Left lung (tissue), 10 donors: ENCODE data around the gene FOXP4. TPM values are rescaled to one million over a fixed set of nuclear protein-coding genes. Genes with fewer than 3 reads are reported as not detected.
A peak's percentile ranks its signal among the peaks of the same experiment; 100 is the strongest.

Source experiments
- ATAC-seq: fragments of 200-7000 bp; cut with Tn5 transposase; one replicate; pipeline ENCODE4 v1.9.1; 2020; ENCODE audit warnings: moderate library complexity
- DNase-seq, 4 donors: peaks; one replicate each; pipeline ENCODE4 v3.0.0-alpha.2; 2013 to 2020
- H3K27ac ChIP-seq, 2 donors: fragments of 200-600 bp; sonication (generic) in 1 of 2; one replicate each; pipeline versions ENCODE4 v1.5.0 to v1.8.0; 2020 to 2021
- H3K27me3 ChIP-seq, 2 donors: fragments of 200-600 bp; sonication (generic) in 1 of 2; one replicate each; pipeline versions ENCODE4 v1.5.0 to v1.8.0; 2020 to 2021
- H3K36me3 ChIP-seq, 2 donors: fragments of 200-600 bp; sonication (generic) in 1 of 2; one replicate each; pipeline versions ENCODE4 v1.5.0 to v1.8.0; 2020 to 2021
- H3K4me1 ChIP-seq, 2 donors: fragments of 200-600 bp; one replicate each; pipeline ENCODE4 v1.8.0; 2021
- H3K4me3 ChIP-seq, 2 donors: fragments of 200-600 bp; sonication (generic) in 1 of 2; one replicate each; pipeline versions ENCODE4 v1.5.0 to v1.8.0; 2020 to 2021; ENCODE audit warnings: mild to moderate bottlenecking in 1 of 2
- H3K9me3 ChIP-seq, 2 donors: fragments of 200-600 bp; sonication (generic) in 1 of 2; one replicate each; pipeline versions ENCODE4 v1.5.0 to v1.8.0; 2020 to 2021
- CTCF ChIP-seq, 2 donors: fragments of 200-600 bp; sonication (generic) in 1 of 2; IDR thresholded peaks; one replicate each; pipeline versions ENCODE4 v1.5.0 to v1.8.0; 2021; ENCODE audit warnings: antibody characterized with exemption in 2 of 2
- intact Hi-C, 2 donors: fragments of 100-400 bp; cut with DNase I; formaldehyde crosslinking; loops; one replicate each; pipeline versions ENCODE4 v1.11.2 to v1.14.2; 2022
- polyA plus RNA-seq, 6 donors: library from polyadenylated mRNA; unstranded; fragments of 120-200 nt; gene quantifications; one replicate each; pipeline ENCODE4 v1.2.1, GENCODE V29; 2013; ENCODE audit not compliant: insufficient read length in 6 of 6
- total RNA-seq, 2 donors: library from RNA; stranded (reverse); fragmentation: NEBNext Ultra II Directional; extraction: Animal tissue kit (Norgen Biotek cat#: 25700); gene quantifications; one replicate each; pipeline ENCODE4 v1.2.1, GENCODE V29; 2021
- donor health status: DM: no; HTN: yes; CAD: no.
- donor health status: DM: no; HTN: no; CAD: no.

The FOXP4 gene
- total and polyA plus RNA-seq, 8 donors, result 26.9 to 77.9 (median 60.2) TPM

- no peak for TF ChIP-seq CTCF (IDR thresholded peaks at IDR 0.05)
- H3K36me3 ChIP-seq, result peaks cover 0 to 19% of the 10 kb centered on the region in 2 donors
- H3K4me3 ChIP-seq, result no peak overlapping the region
- intact Hi-C loops, result no loop called here
- ATAC-seq, result no peak
- no peaks in the 10 kb centered on the region for H3K27me3 ChIP-seq
- no peak for DNase-seq
- H3K27ac ChIP-seq, result no peak overlapping the region
- H3K9me3 ChIP-seq, result no peaks in the 10 kb centered on the region
- peaks cover 15 to 25% of the 10 kb centered on the region in 2 donors for H3K4me1 ChIP-seq
These were observed 34.5 kb downstream of the FOXP4 start for GRCh38 chr6:41580690-41581089.

DNA sequence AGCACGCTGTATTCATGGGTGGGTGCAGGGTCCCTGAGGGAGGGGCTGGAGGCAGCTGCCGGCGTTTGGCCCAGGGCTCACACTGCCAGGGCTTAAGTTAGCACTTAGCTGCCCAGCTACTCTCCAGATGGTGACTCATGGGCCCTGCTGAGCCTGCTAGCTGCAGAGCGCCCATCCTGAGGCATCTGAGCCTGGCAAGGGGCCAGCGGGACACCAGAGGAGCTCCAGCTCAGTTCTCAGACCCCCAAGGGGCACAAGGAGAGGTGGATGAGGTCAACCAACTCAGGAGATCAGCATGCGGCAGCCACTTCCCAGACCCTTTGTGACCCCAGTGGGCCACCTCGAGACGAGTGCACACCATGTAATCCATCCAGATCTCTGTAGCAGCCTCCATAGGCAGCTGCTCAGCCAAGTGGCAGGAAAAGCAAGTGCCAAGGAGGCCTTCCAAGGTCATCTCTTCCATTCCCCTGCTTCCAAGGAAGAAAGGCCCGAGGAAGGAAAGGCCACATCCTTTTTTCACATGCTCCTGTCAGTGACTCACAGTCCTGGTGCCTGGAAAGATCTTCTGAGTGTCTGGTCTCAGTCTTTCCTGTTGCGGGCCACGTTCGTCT lies 35.3 kb downstream of the FOXP4 start:
- Histone ChIP-seq H3K4me1 (peaks cover 15 to 25% of the 10 kb centered on the region in 2 donors), H3K27ac (no peak overlapping the region), H3K27me3 (no peaks in the 10 kb centered on the region), H3K36me3 (peaks cover 0 to 19% of the 10 kb centered on the region in 2 donors), H3K4me3 (no peak overlapping the region), H3K9me3 (no peaks in the 10 kb centered on the region)
- peak; percentile 23 for ATAC-seq
- intact Hi-C loops, result no loop called here
- peak in 1 of 4 donors; percentile 66 for DNase-seq
- TF ChIP-seq CTCF (IDR thresholded peaks at IDR 0.05), result no peak

DNA sequence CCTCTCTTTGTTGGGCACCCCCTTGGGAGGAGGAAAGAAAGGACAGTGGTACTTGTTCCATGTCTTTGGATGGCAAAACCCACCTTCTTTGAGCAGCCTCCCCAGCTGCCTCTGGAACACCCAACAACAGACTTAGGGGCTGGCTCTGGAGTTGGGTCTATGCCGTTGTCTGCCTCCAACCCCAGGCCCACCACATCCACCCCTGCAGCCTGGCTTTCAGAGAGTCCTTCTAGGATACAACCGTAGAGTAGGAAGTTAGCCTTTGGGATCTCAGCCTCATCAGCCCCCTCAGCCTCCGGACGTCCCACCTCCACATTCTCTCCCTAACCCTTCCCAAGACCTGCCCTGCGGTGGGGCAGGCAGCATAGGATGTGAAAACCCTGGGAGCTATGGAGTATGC lies 36.4 kb downstream of the FOXP4 start:
- Histone ChIP-seq H3K36me3 (peaks cover 0 to 29% of the 10 kb centered on the region in 2 donors), H3K4me3 (no peak overlapping the region), H3K4me1 (peaks cover 12 to 18% of the 10 kb centered on the region in 2 donors), H3K27me3 (no peaks in the 10 kb centered on the region), H3K27ac (no peak overlapping the region), H3K9me3 (no peaks in the 10 kb centered on the region)
- TF ChIP-seq CTCF (IDR thresholded peaks at IDR 0.05), result no peak
- intact Hi-C loops, result no loop called here
- DNase-seq, result no peak
- no peak for ATAC-seq

DNA sequence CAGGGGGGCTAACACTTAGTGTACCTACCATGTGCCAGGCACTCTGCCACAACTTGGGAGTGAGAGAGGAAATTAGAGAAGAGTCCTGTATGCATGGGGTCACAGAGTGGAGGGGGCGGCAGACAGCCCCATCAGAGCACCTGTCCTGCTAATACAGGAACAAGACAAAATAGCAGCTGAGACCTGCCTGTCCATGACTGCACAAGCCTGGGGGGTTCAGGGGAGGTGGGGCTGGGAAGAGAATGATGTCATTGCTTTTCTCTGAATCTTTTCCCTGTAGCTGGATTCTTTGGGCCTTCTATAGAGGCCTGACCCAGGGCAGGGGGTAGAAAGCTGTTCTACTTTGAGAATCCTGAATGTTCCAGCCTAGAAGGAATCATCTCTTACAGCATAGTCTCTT lies 37.4 kb downstream of the FOXP4 start:
- H3K4me1 ChIP-seq, result peaks cover 4 to 7% of the 10 kb centered on the region in 2 donors
- H3K27me3 ChIP-seq, result no peaks in the 10 kb centered on the region
- no peak overlapping the region for H3K27ac ChIP-seq
- intact Hi-C loops, result no loop called here
- ATAC-seq (no peak), DNase-seq (no peak)
- H3K4me3 ChIP-seq, result no peak overlapping the region
- TF ChIP-seq CTCF (IDR thresholded peaks at IDR 0.05), result no peak
- H3K36me3 ChIP-seq, result peaks cover 0 to 35% of the 10 kb centered on the region in 2 donors
- no peaks in the 10 kb centered on the region for H3K9me3 ChIP-seq

DNA sequence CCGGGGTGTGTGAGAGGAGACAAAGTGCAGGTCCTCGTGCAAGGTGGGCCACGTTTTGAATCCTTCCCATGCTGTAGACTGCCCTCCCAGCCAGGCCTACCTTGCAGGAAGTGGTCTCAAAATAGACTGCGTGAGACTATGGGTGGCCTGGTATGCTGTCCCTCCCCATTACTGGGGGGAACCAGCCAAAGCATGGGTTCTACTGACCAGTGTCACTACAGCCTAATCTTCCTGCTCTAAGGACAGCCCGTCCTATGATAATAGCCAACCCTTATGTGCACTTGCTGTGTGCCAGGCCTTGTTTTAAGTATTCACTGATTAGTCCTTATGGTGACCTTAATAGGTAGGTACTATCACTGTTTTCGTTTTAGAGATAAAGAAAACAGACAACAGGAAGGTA lies 38.0 kb downstream of the FOXP4 start:
- Histone ChIP-seq H3K9me3 (no peaks in the 10 kb centered on the region), H3K27me3 (no peaks in the 10 kb centered on the region), H3K4me3 (no peak overlapping the region), H3K36me3 (peaks cover 0 to 41% of the 10 kb centered on the region in 2 donors), H3K4me1 (peaks cover 0 to 1% of the 10 kb centered on the region in 2 donors), H3K27ac (no peak overlapping the region)
- no peak for DNase-seq
- intact Hi-C loops, result no loop called here
- no peak for TF ChIP-seq CTCF (IDR thresholded peaks at IDR 0.05)
- no peak for ATAC-seq
